Body of pancreas (tissue), 4 donors: ENCODE data around the gene PLLP. TPM values are rescaled to one million over a fixed set of nuclear protein-coding genes. Genes with fewer than 3 reads are reported as not detected.

Source experiments
- ATAC-seq: fragments of 150-250 bp; one replicate; pipeline ENCODE4 v1.9.1; 2016
- DNase-seq, 4 donors: peaks; one replicate each; pipeline ENCODE4 v3.0.0-alpha.2; 2019
- H3K27ac ChIP-seq, 4 donors: fragments of 200-600 bp; sonication (generic); 1 replicate in 3 of 4; 2 replicates in 1 of 4; pipeline versions ENCODE4 v1.5.1 to v1.6.1; 2016 to 2019; ENCODE audit warnings: mild to moderate bottlenecking in 1 of 4, mixed read lengths in 1 of 4, moderate library complexity in 1 of 4
- H3K27me3 ChIP-seq, 2 donors: fragments of 200-600 bp; sonication (generic); one replicate each; pipeline ENCODE4 v1.6.0; 2016; ENCODE audit warnings: mild to moderate bottlenecking in 1 of 2
- H3K36me3 ChIP-seq, 2 donors: fragments of 200-600 bp; sonication (generic); replicated peaks in 1 of 2; 2 replicates each; pipeline ENCODE4 v1.5.1; 2016; ENCODE audit warnings: low read depth in 2 of 2; ENCODE audit not compliant: insufficient read depth in 1 of 2
- H3K4me1 ChIP-seq: fragments of 200-600 bp; sonication (generic); one replicate; pipeline ENCODE4 v1.6.0; 2016
- H3K4me3 ChIP-seq, 2 donors: fragments of 200-600 bp; sonication (generic); 1 replicate in 1 of 2; 2 replicates in 1 of 2; pipeline ENCODE4 v1.5.1; 2016 to 2019
- H3K9me3 ChIP-seq, 3 donors: fragments of 200-600 bp; sonication (generic); 1 replicate in 2 of 3; 2 replicates in 1 of 3; pipeline ENCODE4 v1.5.1; 2016
- POLR2A ChIP-seq, 3 donors: fragments of 450-650 bp; IDR thresholded peaks; one replicate each; pipeline ENCODE4 v1.6.1; 2016; ENCODE audit warnings: antibody characterized with exemption in 3 of 3, mild to moderate bottlenecking in 2 of 3
- WGBS, 2 donors: methylation state at CpG; one replicate each; pipeline ENCODE4 v1.1.5; 2017; 5-methylcytosine and 5-hydroxymethylcytosine counted together
- intact Hi-C: fragments of 100-400 bp; cut with DNase I; formaldehyde crosslinking; loops from one replicate; pipeline ENCODE4 v1.15.1; 2023
- total RNA-seq, 2 donors: library from RNA; depleted of rRNA; stranded (reverse); fragments of >200 nt; gene quantifications; one replicate each; pipeline ENCODE4 v1.1.0, GENCODE V29; 2016
- TF ChIP-seq, protein P1 (sequence below), 7 experiments: fragments of 450-650 bp in 4 of 7; fragments of 200-600 bp in 3 of 7; sonication (generic) in 3 of 7; IDR thresholded peaks; one replicate each; pipeline ENCODE4 v1.5.1; 2016 to 2019; ENCODE audit warnings: antibody characterized with exemption in 7 of 7

The PLLP gene
- total RNA-seq, 2 donors from 2014 or later: 32.9 to 43.2 TPM

GRCh38 chr16:57252148-57252721, 32.2 kb downstream of the PLLP start:
- Histone ChIP-seq H3K9me3 (no peaks in the 10 kb centered on the region), H3K4me3 (no peak overlapping the region), H3K36me3 (peaks cover 8 to 36% of the 10 kb centered on the region in 2 donors), H3K27ac (peak overlapping the region in 3 of 4 donors; percentile 68 to 82 (median 77)), H3K4me1 (peaks cover 30% of the 10 kb centered on the region), H3K27me3 (no peaks in the 10 kb centered on the region)
- WGBS, 2 donors: 58 to 83% methylated on average over 6 of the region's 6 CpGs
- DNase-seq (peak; percentile 50 to 68 (median 60)), ATAC-seq (peak; percentile 84)
- TF ChIP-seq, protein P1, sequence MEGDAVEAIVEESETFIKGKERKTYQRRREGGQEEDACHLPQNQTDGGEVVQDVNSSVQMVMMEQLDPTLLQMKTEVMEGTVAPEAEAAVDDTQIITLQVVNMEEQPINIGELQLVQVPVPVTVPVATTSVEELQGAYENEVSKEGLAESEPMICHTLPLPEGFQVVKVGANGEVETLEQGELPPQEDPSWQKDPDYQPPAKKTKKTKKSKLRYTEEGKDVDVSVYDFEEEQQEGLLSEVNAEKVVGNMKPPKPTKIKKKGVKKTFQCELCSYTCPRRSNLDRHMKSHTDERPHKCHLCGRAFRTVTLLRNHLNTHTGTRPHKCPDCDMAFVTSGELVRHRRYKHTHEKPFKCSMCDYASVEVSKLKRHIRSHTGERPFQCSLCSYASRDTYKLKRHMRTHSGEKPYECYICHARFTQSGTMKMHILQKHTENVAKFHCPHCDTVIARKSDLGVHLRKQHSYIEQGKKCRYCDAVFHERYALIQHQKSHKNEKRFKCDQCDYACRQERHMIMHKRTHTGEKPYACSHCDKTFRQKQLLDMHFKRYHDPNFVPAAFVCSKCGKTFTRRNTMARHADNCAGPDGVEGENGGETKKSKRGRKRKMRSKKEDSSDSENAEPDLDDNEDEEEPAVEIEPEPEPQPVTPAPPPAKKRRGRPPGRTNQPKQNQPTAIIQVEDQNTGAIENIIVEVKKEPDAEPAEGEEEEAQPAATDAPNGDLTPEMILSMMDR (IDR thresholded peaks at IDR 0.05): no peak
- peak in 2 of 3 donors; percentile 52 to 65 for TF ChIP-seq POLR2A (IDR thresholded peaks at IDR 0.05)
- intact Hi-C loops: no loop called here

- no peaks in the 10 kb centered on the region for H3K9me3 ChIP-seq
- peaks cover 36% of the 10 kb centered on the region for H3K4me1 ChIP-seq
- ATAC-seq (no peak), DNase-seq (no peak)
- no peak overlapping the region for H3K4me3 ChIP-seq
- H3K36me3 ChIP-seq: peaks cover 3 to 34% of the 10 kb centered on the region in 2 donors
- no peaks in the 10 kb centered on the region for H3K27me3 ChIP-seq
- intact Hi-C loops: no loop called here
- H3K27ac ChIP-seq: peak overlapping the region in 3 of 4 donors; percentile 68 to 82 (median 77)
- TF ChIP-seq, protein P1 (IDR thresholded peaks at IDR 0.05): no peak
- TF ChIP-seq POLR2A (IDR thresholded peaks at IDR 0.05): no peak
- 87 to 96% methylated on average over 2 of the region's 2 CpGs for WGBS, 2 donors
These were observed 33.1 kb downstream of the PLLP start for GRCh38 chr16:57251352-57251751.

- WGBS, 2 donors: 3 to 17% methylated on average over 7 to 26 of the region's 28 CpGs
- Histone ChIP-seq H3K4me1 (peaks cover 18% of the 10 kb centered on the region), H3K9me3 (no peaks in the 10 kb centered on the region), H3K4me3 (peak overlapping the region; percentile 42 to 60), H3K27ac (peak overlapping the region; percentile 81 to 96 (median 94)), H3K27me3 (no peaks in the 10 kb centered on the region), H3K36me3 (peaks cover 0 to 21% of the 10 kb centered on the region in 2 donors)
- TF ChIP-seq, protein P1 (IDR thresholded peaks at IDR 0.05): no peak
- TF ChIP-seq POLR2A (IDR thresholded peaks at IDR 0.05): no peak
- intact Hi-C loops: no loop called here
- DNase-seq (peak; percentile 46 to 65 (median 59)), ATAC-seq (peak; percentile 23)
These were observed 38.9 kb downstream of the PLLP start for GRCh38 chr16:57245472-57246113.

- DNase-seq (peak; percentile 98), ATAC-seq (peak; percentile 95)
- peak; percentile 79 to 85 (median 81) for TF ChIP-seq POLR2A (IDR thresholded peaks at IDR 0.05)
- TF ChIP-seq, protein P1 (IDR thresholded peaks at IDR 0.05): peak in 4 of 7 experiments; percentile 12 to 29 (median 19)
- Histone ChIP-seq H3K4me1 (peaks cover 18% of the 10 kb centered on the region), H3K27me3 (no peaks in the 10 kb centered on the region), H3K4me3 (peak within 1 kb of the TSS; percentile 42 to 60), H3K27ac (peak within 1 kb of the TSS; percentile 81 to 96 (median 94)), H3K9me3 (no peaks in the 10 kb centered on the region), H3K36me3 (peaks cover 0 to 18% of the 10 kb centered on the region in 2 donors)
- WGBS, 2 donors: 0 to 1% methylated on average over 10 to 77 of the region's 77 CpGs
- intact Hi-C loops: no loop called here
These were observed 39.6 kb downstream of the PLLP start, which contains the start of gene ARL2BP for GRCh38 chr16:57244767-57245471. TSS of gene ARL2BP (plus strand) at chr16:57245259. CDS start at chr16:57245368, 109 bp downstream.
